ENCODE results near the gene SERPINA10.
A peak's percentile ranks its signal among the peaks of the same experiment; 100 is the strongest.

GRCh38 chr14:94320243-94320642 lies 27.2 kb upstream of the SERPINA10 start:
- TF ChIP-seq CTCF (IDR thresholded peaks at IDR 0.05) (no peak), POLR2AphosphoS5 (IDR thresholded peaks at IDR 0.05) (peak; percentile 9 to 63 (median 46)), POLR2A (IDR thresholded peaks at IDR 0.05) (peak; percentile 38), EP300 (IDR thresholded peaks at IDR 0.05; ENCODE audit: low read depth) (no peak)
